CD4-positive, alpha-beta memory T cell (primary cell): ENCODE measurements around the gene CD8B2. TPM values are rescaled to one million over a fixed set of nuclear protein-coding genes. Genes with fewer than 3 reads are reported as not detected.
"Not testable (repeated sequence)": the region's sequence is repeated elsewhere in the genome, so short reads cannot be mapped to it uniquely, and the experiment has no call there.

ENCODE experiments used
- CTCF ChIA-PET: fragments of 350-600 bp; sonication (Branson Sonifier 250); formaldehyde crosslinking; loops from one replicate; lab custom pipeline; 2021; ENCODE audit warnings: inconsistent platforms; ENCODE audit not compliant: partially characterized antibody; lab: Charles Lee
- POLR2A ChIA-PET: fragments of 350-600 bp; sonication (Branson Sonifier 250); formaldehyde crosslinking; loops from one replicate; lab custom pipeline; 2021; ENCODE audit not compliant: partially characterized antibody; lab: Charles Lee
- DNase-seq, 5 donors: peaks; one replicate each; pipeline versions ENCODE4 v3.0.0 to v3.0.0-alpha.2; 2020 to 2022; ENCODE audit warnings: mixed read lengths in 1 of 5
- H3K27ac ChIP-seq: one replicate; pipeline ENCODE4 v1.7.0; 2013; ENCODE audit warnings: low read depth, low read length
- H3K27me3 ChIP-seq: 2 replicates; pipeline ENCODE4 v1.7.0; 2013; ENCODE audit warnings: mild to moderate bottlenecking, low read length, moderate library complexity; ENCODE audit not compliant: insufficient read depth
- H3K36me3 ChIP-seq: 2 replicates; pipeline ENCODE4 v1.7.0; 2013; ENCODE audit warnings: mild to moderate bottlenecking, low read length, moderate library complexity; ENCODE audit not compliant: insufficient read depth
- H3K4me1 ChIP-seq: 2 replicates; pipeline ENCODE4 v1.7.0; 2013; ENCODE audit warnings: mild to moderate bottlenecking, low read length, moderate library complexity; ENCODE audit not compliant: insufficient read depth
- H3K4me3 ChIP-seq, 2 donors: one replicate each; pipeline ENCODE4 v1.7.0; 2013; ENCODE audit warnings: low read length in 2 of 2, mild to moderate bottlenecking in 1 of 2
- H3K9me3 ChIP-seq, 2 donors: one replicate each; pipeline ENCODE4 v1.7.0; 2013; ENCODE audit warnings: low read length in 2 of 2, control low read depth in 1 of 2; ENCODE audit not compliant: control insufficient read depth in 1 of 2
- H3K27ac Mint-ChIP-seq, 7 donors: one replicate each; pipeline ENCODE4 v1.8.0; 2020 to 2021; ENCODE audit warnings: mixed read lengths in 7 of 7, mild to moderate bottlenecking in 6 of 7, inconsistent platforms in 3 of 7, moderate library complexity in 3 of 7
- H3K27me3 Mint-ChIP-seq, 2 donors: one replicate each; pipeline ENCODE4 v1.8.0; 2020 to 2021; ENCODE audit warnings: mixed read lengths in 2 of 2
- H3K36me3 Mint-ChIP-seq, 2 donors: one replicate each; pipeline ENCODE4 v1.8.0; 2020 to 2021; ENCODE audit warnings: mixed read lengths in 2 of 2, inconsistent platforms in 1 of 2, mild to moderate bottlenecking in 1 of 2
- H3K4me1 Mint-ChIP-seq, 4 donors: one replicate each; pipeline ENCODE4 v1.8.0; 2020 to 2021; ENCODE audit warnings: mixed read lengths in 4 of 4, mild to moderate bottlenecking in 1 of 4
- H3K4me3 Mint-ChIP-seq, 8 donors: one replicate each; pipeline ENCODE4 v1.8.0; 2020 to 2021; ENCODE audit warnings: mixed read lengths in 8 of 8, mild to moderate bottlenecking in 7 of 8, moderate library complexity in 6 of 8, inconsistent platforms in 3 of 8
- H3K9me3 Mint-ChIP-seq, 8 donors: one replicate each; pipeline ENCODE4 v1.8.0; 2020 to 2021; ENCODE audit warnings: mixed read lengths in 8 of 8, mild to moderate bottlenecking in 5 of 8, inconsistent platforms in 3 of 8, moderate library complexity in 1 of 8
- intact Hi-C: fragments of 100-400 bp; cut with micrococcal nuclease; formaldehyde crosslinking; loops from one replicate; pipeline ENCODE4 v1.15.1; 2023
- polyA plus RNA-seq, 2 donors: library from polyadenylated mRNA; unstranded; fragments of 300-500 nt; fragmentation: Illumina TruSeq; gene quantifications; one replicate each; pipeline ENCODE4 v1.2.3, GENCODE V29; 2021
- total RNA-seq, 2 experiments: library from RNA; stranded (reverse); gene quantifications; one replicate each; pipeline ENCODE4 v1.2.3, GENCODE V29; 2021

CD8B2 gene
- total RNA-seq = not detected
- not detected for polyA plus RNA-seq

GRCh38 chr2:106486551-106487385, at the start of gene CD8B2:
Gene CD8B2, plus strand, starts transcription at chr2:106487364. Its CDS starts 63 bp downstream, at chr2:106487427.
- intact Hi-C loops, CTCF ChIA-PET, H3K9me3 ChIP-seq, POLR2A ChIA-PET, H3K4me3 Mint-ChIP-seq, DNase-seq, H3K27ac ChIP-seq, H3K9me3 Mint-ChIP-seq, H3K27me3 ChIP-seq, H3K4me1 ChIP-seq, H3K27ac Mint-ChIP-seq, H3K4me1 Mint-ChIP-seq, H3K4me3 ChIP-seq, H3K36me3 ChIP-seq, H3K36me3 Mint-ChIP-seq: not testable (repeated sequence)
- peaks cover 14 to 15% of the 10 kb centered on the region in 2 donors for H3K27me3 Mint-ChIP-seq

GRCh38 chr2:106461882-106462281, 25.3 kb upstream of the CD8B2 start:
- H3K4me1 Mint-ChIP-seq, H3K4me1 ChIP-seq, H3K27me3 ChIP-seq, H3K27ac Mint-ChIP-seq, intact Hi-C loops, H3K36me3 ChIP-seq, H3K9me3 Mint-ChIP-seq, H3K27me3 Mint-ChIP-seq, H3K36me3 Mint-ChIP-seq, CTCF ChIA-PET, H3K9me3 ChIP-seq, H3K4me3 ChIP-seq, H3K27ac ChIP-seq, H3K4me3 Mint-ChIP-seq, POLR2A ChIA-PET: not testable (repeated sequence)
- DNase-seq = peak in 3 of 5 donors; percentile 0 to 10 (median 7)

GRCh38 chr2:106467516-106467915, 19.6 kb upstream of the CD8B2 start:
- H3K9me3 ChIP-seq, H3K27me3 ChIP-seq, intact Hi-C loops, H3K4me1 Mint-ChIP-seq, CTCF ChIA-PET, H3K9me3 Mint-ChIP-seq, H3K36me3 Mint-ChIP-seq, DNase-seq, H3K27ac Mint-ChIP-seq, H3K4me1 ChIP-seq, H3K27me3 Mint-ChIP-seq, H3K4me3 Mint-ChIP-seq, H3K36me3 ChIP-seq, POLR2A ChIA-PET, H3K4me3 ChIP-seq, H3K27ac ChIP-seq: not testable (repeated sequence)

GRCh38 chr2:106468107-106468506, 19.1 kb upstream of the CD8B2 start, which contains the start of gene RGPD3:
Gene RGPD3, minus strand, starts transcription at chr2:106468413. Its CDS starts 125 bp downstream, at chr2:106468288.
- H3K4me3 Mint-ChIP-seq, DNase-seq, intact Hi-C loops: not testable (repeated sequence)

GRCh38 chr2:106470658-106471057, 16.5 kb upstream of the CD8B2 start:
- H3K27ac ChIP-seq, H3K36me3 ChIP-seq, H3K9me3 Mint-ChIP-seq, H3K27me3 Mint-ChIP-seq, H3K9me3 ChIP-seq, H3K4me1 ChIP-seq, H3K4me3 Mint-ChIP-seq, H3K4me3 ChIP-seq, H3K27me3 ChIP-seq, H3K4me1 Mint-ChIP-seq, H3K27ac Mint-ChIP-seq, CTCF ChIA-PET, H3K36me3 Mint-ChIP-seq, POLR2A ChIA-PET: not testable (repeated sequence)
- DNase-seq = peak; percentile 33 to 44 (median 41)
- intact Hi-C loops = loop anchor here (5.0 kb wide), 1 partner anchor 363 kb away; no protein-coding TSS in a partner anchor

More at GRCh38 chr2:106468107-106468506, 19.1 kb upstream of the CD8B2 start, which contains the start of gene RGPD3:
- H3K4me1 ChIP-seq, H3K9me3 ChIP-seq, H3K9me3 Mint-ChIP-seq, H3K4me3 ChIP-seq, H3K36me3 ChIP-seq, H3K27me3 ChIP-seq, H3K4me1 Mint-ChIP-seq, H3K36me3 Mint-ChIP-seq, CTCF ChIA-PET, H3K27ac Mint-ChIP-seq, POLR2A ChIA-PET, H3K27me3 Mint-ChIP-seq, H3K27ac ChIP-seq: not testable (repeated sequence)

- H3K27me3 Mint-ChIP-seq, CTCF ChIA-PET, H3K4me1 ChIP-seq, intact Hi-C loops, H3K36me3 ChIP-seq, H3K27ac Mint-ChIP-seq, H3K36me3 Mint-ChIP-seq, H3K9me3 Mint-ChIP-seq, H3K4me1 Mint-ChIP-seq, H3K9me3 ChIP-seq, DNase-seq, H3K27me3 ChIP-seq, POLR2A ChIA-PET, H3K27ac ChIP-seq, H3K4me3 ChIP-seq, H3K4me3 Mint-ChIP-seq: not testable (repeated sequence)
Observed at GRCh38 chr2:106477647-106478046, 9.5 kb upstream of the CD8B2 start.

- H3K27me3 ChIP-seq, CTCF ChIA-PET, H3K36me3 ChIP-seq, H3K27ac Mint-ChIP-seq, H3K27ac ChIP-seq, H3K4me3 ChIP-seq, H3K4me1 Mint-ChIP-seq, H3K9me3 ChIP-seq, H3K9me3 Mint-ChIP-seq, DNase-seq, H3K4me1 ChIP-seq, intact Hi-C loops, H3K4me3 Mint-ChIP-seq, H3K27me3 Mint-ChIP-seq, POLR2A ChIA-PET, H3K36me3 Mint-ChIP-seq: not testable (repeated sequence)
Observed at GRCh38 chr2:106479563-106479962, 7.6 kb upstream of the CD8B2 start.
